Urinary bladder (tissue), 4 donors: ENCODE measurements around the gene LPAR1. TPM values are rescaled to one million over a fixed set of nuclear protein-coding genes. Genes with fewer than 3 reads are reported as not detected.
A peak's percentile ranks its signal among the peaks of the same experiment; 100 is the strongest.
"Not testable (repeated sequence)": the region's sequence is repeated elsewhere in the genome, so short reads cannot be mapped to it uniquely, and the experiment has no call there.

ENCODE experiments used
- DNase-seq: peaks from one replicate; pipeline ENCODE4 v3.0.0-alpha.2; 2015; ENCODE audit errors: extremely low spot score
- H3K27ac ChIP-seq: one replicate; pipeline ENCODE4 v1.5.1; 2013; ENCODE audit warnings: low read depth, mild to moderate bottlenecking, moderate library complexity
- H3K36me3 ChIP-seq: one replicate; pipeline ENCODE4 v1.6.1; 2013; ENCODE audit warnings: mild to moderate bottlenecking, moderate library complexity; ENCODE audit not compliant: insufficient read depth
- H3K4me1 ChIP-seq: one replicate; pipeline ENCODE4 v1.6.1; 2013; ENCODE audit warnings: mild to moderate bottlenecking, moderate library complexity; ENCODE audit not compliant: insufficient read depth
- H3K4me3 ChIP-seq: one replicate; pipeline ENCODE4 v1.5.1; 2013; ENCODE audit warnings: low read depth, low read length
- WGBS: extraction: QIAGEN DNeasy Blood & Tissue Kit; methylation state at CpG from one replicate; pipeline ENCODE4 v1.1.7; 2013; 5-methylcytosine and 5-hydroxymethylcytosine counted together
- polyA plus RNA-seq: library from polyadenylated mRNA; stranded (reverse); fragments of 200-250 nt; gene quantifications from one replicate; pipeline ENCODE4 v1.2.3, GENCODE V29; 2013
- small RNA-seq: library from RNA; depleted of rRNA; stranded (forward); fragments of <200 nt; gene quantifications from one replicate; pipeline ENCODE3, GENCODE V24; 2014
- total RNA-seq: library from RNA; depleted of rRNA; stranded (reverse); fragments of >200 nt; gene quantifications from one replicate; pipeline ENCODE4 v1.2.3, GENCODE V29; 2014
- donor health status: healthy with polysubstance abuse.
- donor health status: healthy.

Gene LPAR1
- total and polyA plus RNA-seq, 2 donors = 42.0 to 134 TPM

- Histone ChIP-seq H3K27ac (no peak overlapping the region), H3K36me3 (no peaks in the 10 kb centered on the region), H3K4me1 (no peaks in the 10 kb centered on the region), H3K4me3 (no peak overlapping the region)
- no peak for DNase-seq
- 89% methylated on average over 2 of the region's 2 CpGs for WGBS
Measured at GRCh38 chr9:110837401-110838005, 200.8 kb downstream of the LPAR1 start.

GRCh38 chr9:110835859-110836271, 202.4 kb downstream of the LPAR1 start:
- Histone ChIP-seq H3K36me3 (no peaks in the 10 kb centered on the region), H3K27ac (no peak overlapping the region), H3K4me3 (no peak overlapping the region), H3K4me1 (no peaks in the 10 kb centered on the region)
- 86% methylated on average over 1 of the region's 1 CpG for WGBS
- DNase-seq = no peak

GRCh38 chr9:110835404-110835803, 202.9 kb downstream of the LPAR1 start:
- no peak overlapping the region for H3K4me3 ChIP-seq
- WGBS = 66% methylated on average over 3 of the region's 3 CpGs
- H3K27ac ChIP-seq = no peak overlapping the region
- DNase-seq = no peak
- no peaks in the 10 kb centered on the region for H3K36me3 ChIP-seq
- H3K4me1 ChIP-seq = no peaks in the 10 kb centered on the region

- no peaks in the 10 kb centered on the region for H3K4me1 ChIP-seq
- DNase-seq = no peak
- no peak overlapping the region for H3K27ac ChIP-seq
- WGBS = 85% methylated on average over 3 of the region's 3 CpGs
- H3K36me3 ChIP-seq = no peaks in the 10 kb centered on the region
- no peak overlapping the region for H3K4me3 ChIP-seq
Measured at GRCh38 chr9:110832926-110833325, 205.3 kb downstream of the LPAR1 start.

- H3K4me3 ChIP-seq = no peak overlapping the region
- WGBS = 98% methylated on average over 21 of the region's 21 CpGs
- DNase-seq = no peak
Measured at GRCh38 chr9:110830495-110830894, 207.8 kb downstream of the LPAR1 start.

GRCh38 chr9:110828264-110828663, 210.0 kb downstream of the LPAR1 start:
- 61% methylated on average over 3 of the region's 3 CpGs for WGBS
- Histone ChIP-seq H3K4me1 (no peaks in the 10 kb centered on the region), H3K27ac (no peak overlapping the region), H3K4me3 (no peak overlapping the region), H3K36me3 (no peaks in the 10 kb centered on the region)
- peak; percentile 52 for DNase-seq

More at GRCh38 chr9:110830495-110830894, 207.8 kb downstream of the LPAR1 start:
- Histone ChIP-seq H3K4me1 (no peaks in the 10 kb centered on the region), H3K36me3 (no peaks in the 10 kb centered on the region), H3K27ac (no peak overlapping the region)

GRCh38 chr9:110826400-110826799, 211.9 kb downstream of the LPAR1 start:
- H3K27ac ChIP-seq, H3K36me3 ChIP-seq, H3K4me1 ChIP-seq, H3K4me3 ChIP-seq, DNase-seq: not testable (repeated sequence)
- 64% methylated on average over 9 of the region's 9 CpGs for WGBS

GRCh38 chr9:110825950-110826349, 212.3 kb downstream of the LPAR1 start:
- DNase-seq = no peak
- Histone ChIP-seq H3K27ac (no peak overlapping the region), H3K36me3 (peaks cover 2% of the 10 kb centered on the region), H3K4me1 (no peaks in the 10 kb centered on the region), H3K4me3 (no peak overlapping the region)
- WGBS = 74% methylated on average over 2 of the region's 2 CpGs

GRCh38 chr9:110825129-110825528, 213.1 kb downstream of the LPAR1 start:
- H3K36me3 ChIP-seq, DNase-seq, H3K4me1 ChIP-seq: not testable (repeated sequence)

More at GRCh38 chr9:110825129-110825528, 213.1 kb downstream of the LPAR1 start:
- H3K4me3 ChIP-seq, H3K27ac ChIP-seq: not testable (repeated sequence)

Small RNA genes lying within 50 kb of the gene (small RNA-seq; reads per million reads assigned to genes)
- not detected for gene RF00019
- gene RNU6-432P = not detected
